ENCODE data around the gene OR10A3. TPM values are rescaled to one million over a fixed set of nuclear protein-coding genes. Genes with fewer than 3 reads are reported as not detected.

OR10A3 gene
- total RNA-seq, 1 experiment from 2014 or later, result not detected

DNA sequence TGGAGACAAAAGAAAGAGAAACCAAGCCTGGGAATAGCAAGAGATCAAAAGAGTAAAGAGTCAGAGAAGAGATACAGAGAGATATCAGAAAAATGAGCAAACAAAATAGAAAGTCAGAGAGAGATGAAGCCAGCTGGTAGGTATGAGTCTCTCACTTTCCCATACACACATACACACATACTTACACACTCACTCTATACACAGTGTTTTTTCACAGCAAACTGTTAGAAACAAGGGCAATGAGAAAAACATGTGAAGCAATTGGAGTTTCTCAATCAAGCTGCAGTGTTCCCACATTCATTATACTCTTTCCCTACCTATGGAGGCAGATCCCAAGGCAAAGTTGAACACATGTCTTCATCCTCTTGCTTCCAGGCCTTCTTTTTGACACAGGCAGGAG lies 26.3 kb upstream of the OR10A3 start:
- POLR2A ChIA-PET (ENCODE audit: low non-redundant PET), result no interaction called here
- Histone ChIP-seq H3K4me1 (ENCODE audit: insufficient read depth, low read length, poor library complexity, severe bottlenecking) (no peaks in the 10 kb centered on the region), H3K36me3 (ENCODE audit: insufficient read depth, low read length, poor library complexity, severe bottlenecking) (no peaks in the 10 kb centered on the region), H3K9me3 (ENCODE audit: low read depth, low read length, poor library complexity, severe bottlenecking) (no peaks in the 10 kb centered on the region), H3K27me3 (replicated peaks; ENCODE audit: insufficient read depth, low read depth, low read length, poor library complexity) (peaks cover 13% of the 10 kb centered on the region), H3K4me3 (ENCODE audit: low read depth, low read length, poor library complexity, severe bottlenecking) (no peak overlapping the region), H3K27ac (ENCODE audit: low read depth, low read length, poor library complexity, severe bottlenecking) (no peak overlapping the region)
- TF ChIP-seq, protein P1, sequence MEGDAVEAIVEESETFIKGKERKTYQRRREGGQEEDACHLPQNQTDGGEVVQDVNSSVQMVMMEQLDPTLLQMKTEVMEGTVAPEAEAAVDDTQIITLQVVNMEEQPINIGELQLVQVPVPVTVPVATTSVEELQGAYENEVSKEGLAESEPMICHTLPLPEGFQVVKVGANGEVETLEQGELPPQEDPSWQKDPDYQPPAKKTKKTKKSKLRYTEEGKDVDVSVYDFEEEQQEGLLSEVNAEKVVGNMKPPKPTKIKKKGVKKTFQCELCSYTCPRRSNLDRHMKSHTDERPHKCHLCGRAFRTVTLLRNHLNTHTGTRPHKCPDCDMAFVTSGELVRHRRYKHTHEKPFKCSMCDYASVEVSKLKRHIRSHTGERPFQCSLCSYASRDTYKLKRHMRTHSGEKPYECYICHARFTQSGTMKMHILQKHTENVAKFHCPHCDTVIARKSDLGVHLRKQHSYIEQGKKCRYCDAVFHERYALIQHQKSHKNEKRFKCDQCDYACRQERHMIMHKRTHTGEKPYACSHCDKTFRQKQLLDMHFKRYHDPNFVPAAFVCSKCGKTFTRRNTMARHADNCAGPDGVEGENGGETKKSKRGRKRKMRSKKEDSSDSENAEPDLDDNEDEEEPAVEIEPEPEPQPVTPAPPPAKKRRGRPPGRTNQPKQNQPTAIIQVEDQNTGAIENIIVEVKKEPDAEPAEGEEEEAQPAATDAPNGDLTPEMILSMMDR (conservative IDR thresholded peaks at IDR 0.05; ENCODE audit: low read depth, low read length), result no peak
- TF ChIP-seq EZH2 (IDR thresholded peaks at IDR 0.05; ENCODE audit: borderline replicate concordance, low read depth, low read length, poor library complexity, severe bottlenecking), result no peak
- CTCF ChIA-PET, result no interaction called here
- intact Hi-C loops (cut with micrococcal nuclease; ENCODE audit: unreplicated experiment), result no loop called here
- DNase-seq (ENCODE audit: low spot score), result no peak
- no TSS peak for BruUV-seq (replicated peaks)

GRCh38 chr11:7967097-7967496 lies 25.6 kb upstream of the OR10A3 start:
- H3K4me1 ChIP-seq (ENCODE audit: insufficient read depth, low read length, poor library complexity, severe bottlenecking), result no peaks in the 10 kb centered on the region
- intact Hi-C loops (cut with micrococcal nuclease; ENCODE audit: unreplicated experiment), result no loop called here
- DNase-seq (ENCODE audit: low spot score), result no peak
- ChIA-PET CTCF (no interaction called here), POLR2A (ENCODE audit: low non-redundant PET) (no interaction called here)
- H3K9me3 ChIP-seq (ENCODE audit: low read depth, low read length, poor library complexity, severe bottlenecking), result no peaks in the 10 kb centered on the region
- H3K27ac ChIP-seq (ENCODE audit: low read depth, low read length, poor library complexity, severe bottlenecking), result no peak overlapping the region
- H3K36me3 ChIP-seq (ENCODE audit: insufficient read depth, low read length, poor library complexity, severe bottlenecking), result no peaks in the 10 kb centered on the region
- no peak overlapping the region for H3K4me3 ChIP-seq (ENCODE audit: low read depth, low read length, poor library complexity, severe bottlenecking)
- TF ChIP-seq, protein P1 (conservative IDR thresholded peaks at IDR 0.05; ENCODE audit: low read depth, low read length), result no peak
- no peak for TF ChIP-seq EZH2 (IDR thresholded peaks at IDR 0.05; ENCODE audit: borderline replicate concordance, low read depth, low read length, poor library complexity, severe bottlenecking)
- H3K27me3 ChIP-seq (replicated peaks; ENCODE audit: insufficient read depth, low read depth, low read length, poor library complexity), result peaks cover 13% of the 10 kb centered on the region
- no TSS peak for BruUV-seq (replicated peaks)

DNA sequence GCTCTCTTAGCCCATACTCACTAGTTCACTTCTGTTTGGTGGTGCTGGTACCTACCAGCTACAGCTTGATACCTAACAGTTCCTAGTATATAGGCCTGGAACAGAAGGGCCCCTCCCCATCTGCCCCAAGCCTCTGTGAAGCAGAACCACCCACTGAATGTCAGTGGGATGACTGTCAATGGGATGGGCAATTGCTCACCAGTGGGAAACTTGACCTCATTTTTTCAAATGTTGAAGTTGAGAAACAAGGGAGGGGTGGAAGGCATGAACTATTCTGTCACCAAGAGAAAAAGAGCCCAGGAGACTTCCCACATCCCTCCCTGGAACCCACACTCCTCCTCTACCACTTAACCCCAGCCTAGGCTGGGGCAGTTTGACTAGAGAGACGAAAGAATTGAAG lies 23.9 kb upstream of the OR10A3 start, which contains the start of gene NLRP10:
TSS of gene NLRP10 (minus strand) at position 62 of the 400 bp plus-strand sequence. CDS start 1,952 bp downstream, outside the sequence.
- ChIA-PET POLR2A (ENCODE audit: low non-redundant PET) (no interaction called here), CTCF (no interaction called here)
- no peak for DNase-seq (ENCODE audit: low spot score)

More for the DNA sequence above, 23.9 kb upstream of the OR10A3 start, which contains the start of gene NLRP10:
- Histone ChIP-seq H3K9me3 (ENCODE audit: low read depth, low read length, poor library complexity, severe bottlenecking) (no peaks in the 10 kb centered on the region), H3K27ac (ENCODE audit: low read depth, low read length, poor library complexity, severe bottlenecking) (no peak within 1 kb of the TSS), H3K4me1 (ENCODE audit: insufficient read depth, low read length, poor library complexity, severe bottlenecking) (no peaks in the 10 kb centered on the region), H3K4me3 (ENCODE audit: low read depth, low read length, poor library complexity, severe bottlenecking) (no peak within 1 kb of the TSS), H3K27me3 (replicated peaks; ENCODE audit: insufficient read depth, low read depth, low read length, poor library complexity) (peaks cover 13% of the 10 kb centered on the region), H3K36me3 (ENCODE audit: insufficient read depth, low read length, poor library complexity, severe bottlenecking) (no peaks in the 10 kb centered on the region)
- BruUV-seq (replicated peaks), result no TSS peak
- no peak for TF ChIP-seq EZH2 (IDR thresholded peaks at IDR 0.05; ENCODE audit: borderline replicate concordance, low read depth, low read length, poor library complexity, severe bottlenecking)
- TF ChIP-seq, protein P1 (conservative IDR thresholded peaks at IDR 0.05; ENCODE audit: low read depth, low read length), result no peak
- intact Hi-C loops (cut with micrococcal nuclease; ENCODE audit: unreplicated experiment), result no loop called here

All from A673 (cell line).